ENCODE results near the gene PAWR.

DNA sequence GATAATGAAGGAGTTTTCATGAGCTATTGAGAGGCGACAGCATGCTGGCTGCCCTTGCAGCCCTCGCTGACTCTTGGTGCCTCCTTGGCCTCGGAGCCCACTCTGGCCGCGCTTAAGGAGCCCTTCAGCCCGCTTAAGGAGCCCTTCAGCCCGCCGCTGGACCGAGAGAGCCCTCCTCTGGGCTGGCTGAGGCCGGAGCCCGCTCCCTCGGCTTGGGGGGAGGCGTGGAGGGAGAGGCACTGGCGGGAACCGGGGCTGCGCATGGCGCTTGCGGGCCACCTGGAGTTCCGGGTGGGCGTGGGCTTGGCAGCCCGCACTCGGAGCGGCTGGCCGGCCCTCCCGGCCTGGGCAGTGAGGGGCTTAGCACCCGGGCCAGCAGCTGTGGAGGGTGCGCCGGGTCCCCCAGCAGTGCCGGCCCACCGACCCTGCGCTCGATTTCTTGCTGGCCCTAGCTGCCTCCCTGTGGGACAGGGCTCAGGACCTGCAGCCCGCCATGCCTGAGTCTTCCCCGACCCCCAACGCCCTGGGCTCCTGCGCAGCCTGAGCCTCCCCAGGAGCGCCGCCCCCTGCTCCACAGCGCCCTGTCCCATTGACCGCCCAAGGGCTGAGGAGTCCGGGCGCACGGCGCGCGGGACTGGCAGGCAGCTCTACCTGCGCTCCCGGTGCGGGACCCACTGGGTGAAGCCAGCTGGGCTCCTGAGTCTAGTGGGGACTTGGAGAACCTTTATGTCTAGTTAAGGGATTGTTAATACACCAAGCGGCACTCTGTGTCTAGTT is 20.1 kb upstream of the PAWR start:
- TF ChIP-seq, protein P1, sequence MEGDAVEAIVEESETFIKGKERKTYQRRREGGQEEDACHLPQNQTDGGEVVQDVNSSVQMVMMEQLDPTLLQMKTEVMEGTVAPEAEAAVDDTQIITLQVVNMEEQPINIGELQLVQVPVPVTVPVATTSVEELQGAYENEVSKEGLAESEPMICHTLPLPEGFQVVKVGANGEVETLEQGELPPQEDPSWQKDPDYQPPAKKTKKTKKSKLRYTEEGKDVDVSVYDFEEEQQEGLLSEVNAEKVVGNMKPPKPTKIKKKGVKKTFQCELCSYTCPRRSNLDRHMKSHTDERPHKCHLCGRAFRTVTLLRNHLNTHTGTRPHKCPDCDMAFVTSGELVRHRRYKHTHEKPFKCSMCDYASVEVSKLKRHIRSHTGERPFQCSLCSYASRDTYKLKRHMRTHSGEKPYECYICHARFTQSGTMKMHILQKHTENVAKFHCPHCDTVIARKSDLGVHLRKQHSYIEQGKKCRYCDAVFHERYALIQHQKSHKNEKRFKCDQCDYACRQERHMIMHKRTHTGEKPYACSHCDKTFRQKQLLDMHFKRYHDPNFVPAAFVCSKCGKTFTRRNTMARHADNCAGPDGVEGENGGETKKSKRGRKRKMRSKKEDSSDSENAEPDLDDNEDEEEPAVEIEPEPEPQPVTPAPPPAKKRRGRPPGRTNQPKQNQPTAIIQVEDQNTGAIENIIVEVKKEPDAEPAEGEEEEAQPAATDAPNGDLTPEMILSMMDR (IDR thresholded peaks at IDR 0.05), result no peak
- TF ChIP-seq EP300 (IDR thresholded peaks at IDR 0.05), result no peak
- TF ChIP-seq POLR2A (IDR thresholded peaks at IDR 0.05), result no peak
